Lung (tissue), 12 donors: ENCODE results near the gene COX5B. TPM values are rescaled to one million over a fixed set of nuclear protein-coding genes. Genes with fewer than 3 reads are reported as not detected.

Experiments used
- ATAC-seq: fragments of 200-7000 bp; cut with Tn5 transposase; one replicate; pipeline ENCODE4 v1.9.1; 2020; ENCODE audit warnings: moderate number of reproducible peaks; ENCODE audit not compliant: insufficient read depth, low FRiP score
- DNase-seq, 3 donors: peaks; one replicate each; pipeline ENCODE4 v3.0.0-alpha.2; 2013 to 2017
- H3K27ac ChIP-seq, 2 donors: one replicate each; pipeline ENCODE4 v1.5.1; 2013; ENCODE audit warnings: mild to moderate bottlenecking in 2 of 2, moderate library complexity in 2 of 2, control low read depth in 1 of 2, inconsistent platforms in 1 of 2, low read depth in 1 of 2, low read length in 1 of 2
- H3K27me3 ChIP-seq, 3 donors: one replicate each; pipeline ENCODE4 v1.5.1; 2013; ENCODE audit warnings: low read length in 2 of 3; ENCODE audit not compliant: control insufficient read depth in 3 of 3, insufficient read depth in 3 of 3
- H3K36me3 ChIP-seq, 4 donors: one replicate each; pipeline ENCODE4 v1.5.1; 2013; ENCODE audit warnings: low read length in 4 of 4, mild to moderate bottlenecking in 1 of 4, moderate library complexity in 1 of 4; ENCODE audit not compliant: control insufficient read depth in 4 of 4, insufficient read depth in 4 of 4
- H3K4me1 ChIP-seq, 5 donors: one replicate each; pipeline ENCODE4 v1.5.1; 2013; ENCODE audit warnings: low read length in 5 of 5, mild to moderate bottlenecking in 2 of 5, moderate library complexity in 1 of 5; ENCODE audit not compliant: control insufficient read depth in 5 of 5, insufficient read depth in 5 of 5
- H3K4me3 ChIP-seq: one replicate; pipeline ENCODE4 v1.5.1; 2013; ENCODE audit warnings: mild to moderate bottlenecking, control low read depth, moderate library complexity
- H3K9ac ChIP-seq, 2 donors: one replicate each; pipeline ENCODE4 v1.5.1; 2013; ENCODE audit warnings: low read length in 2 of 2, control low read depth in 1 of 2; ENCODE audit not compliant: insufficient read depth in 1 of 2
- H3K9me3 ChIP-seq, 4 donors: one replicate each; pipeline ENCODE4 v1.5.1; 2013; ENCODE audit warnings: low read length in 3 of 4, mild to moderate bottlenecking in 1 of 4, moderate library complexity in 1 of 4; ENCODE audit not compliant: control insufficient read depth in 4 of 4, insufficient read depth in 3 of 4
- CTCF ChIP-seq: IDR thresholded peaks from 2 replicates; pipeline ENCODE4 v1.5.1; 2012; ENCODE audit warnings: mild to moderate bottlenecking; ENCODE audit errors: control extremely low read depth, extremely low read depth
- WGBS, 2 donors: extraction: QIAGEN DNeasy Blood & Tissue Kit; methylation state at CpG; one replicate each; pipeline ENCODE4 v1.1.7; 2013; 5-methylcytosine and 5-hydroxymethylcytosine counted together
- polyA plus RNA-seq, 2 donors: library from polyadenylated mRNA; stranded (reverse); fragments of 200-250 nt; gene quantifications; one replicate each; pipeline ENCODE4 v1.2.1, GENCODE V29; 2013
- total RNA-seq, 2 donors: library from RNA; depleted of rRNA in 1 of 2; stranded (reverse); fragments of >200 nt in 1 of 2; gene quantifications; one replicate each; pipeline ENCODE4 v1.2.1, GENCODE V29; 2014 to 2021
- donor health status: control.
- donor health status: control.
- donor health status: Bipolar disorder and iron deficiency.
- donor health status: healthy.
- donor health status: DM: yes; HTN: yes; CAD: no.

The COX5B gene
- total and polyA plus RNA-seq, 4 donors = 104 to 593 (median 232) TPM

DNA sequence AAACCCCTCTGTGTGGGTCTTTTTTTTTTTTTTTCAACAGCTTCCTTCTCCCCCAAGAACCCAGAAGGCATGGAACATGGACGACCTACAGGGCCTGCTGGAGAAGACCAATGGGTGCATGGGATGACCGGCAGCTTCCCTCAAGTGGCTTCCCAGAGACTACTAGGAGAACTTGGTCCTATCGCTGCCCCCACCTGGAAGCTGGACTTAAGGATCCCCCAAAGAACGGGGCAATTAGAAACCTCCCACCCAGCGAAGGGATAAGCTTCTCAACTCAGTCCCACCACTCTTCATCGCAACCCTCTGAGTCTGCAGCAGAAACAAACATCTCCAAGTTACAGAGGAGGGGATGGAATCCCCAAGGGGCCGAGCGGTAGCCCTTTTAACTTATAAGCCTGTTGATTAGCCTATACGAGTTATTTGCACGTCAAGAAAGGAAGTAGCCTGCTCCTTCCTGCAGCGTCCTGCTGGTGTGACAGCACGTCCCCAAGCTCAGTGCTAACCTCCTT, 16.6 kb downstream of the COX5B start:
- Histone ChIP-seq H3K27ac (peak overlapping the region; percentile 96 to 99), H3K4me1 (peaks cover 3 to 12% (median 7%) of the 10 kb centered on the region in 5 donors), H3K9ac (peak overlapping the region; percentile 42 to 43), H3K27me3 (no peaks in the 10 kb centered on the region), H3K36me3 (peaks cover 0 to 25% (median 8%) of the 10 kb centered on the region in 4 donors), H3K9me3 (no peaks in the 10 kb centered on the region), H3K4me3 (peak overlapping the region; percentile 22)
- TF ChIP-seq CTCF = no peak
- no peak for DNase-seq
- WGBS, 2 donors = 29 to 38% methylated on average over 12 of the region's 12 CpGs
- no peak for ATAC-seq

DNA sequence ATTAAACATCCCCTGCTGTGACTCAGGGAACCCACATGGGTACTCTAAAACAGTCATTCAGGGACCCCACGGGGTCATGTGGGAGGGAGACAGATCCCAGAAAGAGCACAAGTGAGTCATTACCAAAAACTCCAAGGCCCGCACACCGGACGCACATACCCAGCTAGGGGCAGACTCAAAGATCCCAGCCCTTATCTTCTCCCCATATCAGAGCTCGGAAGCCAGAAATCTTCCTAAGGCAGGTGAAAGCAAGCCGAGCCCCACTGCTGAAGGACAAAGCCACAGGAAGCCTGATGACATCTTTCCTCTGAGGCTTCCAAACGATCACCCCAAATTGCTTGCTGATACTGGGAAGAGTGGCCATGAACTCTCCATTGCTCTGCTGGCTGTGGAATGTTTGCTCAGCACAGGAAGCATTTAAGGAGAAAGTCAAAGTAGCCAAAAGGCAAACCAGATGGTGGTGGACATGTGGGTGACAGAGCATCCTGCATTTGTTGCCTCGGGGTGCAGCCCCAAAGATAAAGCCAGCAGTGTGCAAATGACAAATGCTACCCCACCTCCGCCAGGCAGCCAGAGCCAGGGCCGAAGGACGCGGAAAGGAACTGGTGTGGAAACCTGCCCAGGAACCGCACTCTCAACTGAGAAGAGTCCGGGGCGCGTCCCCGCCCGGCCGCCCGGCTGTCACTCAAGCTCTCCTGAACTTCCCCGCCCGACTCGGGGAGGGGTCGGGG, 17.2 kb downstream of the COX5B start:
- DNase-seq = peak; percentile 76 to 79 (median 77)
- peak overlapping the region; percentile 76 for H3K4me3 ChIP-seq
- no peaks in the 10 kb centered on the region for H3K27me3 ChIP-seq
- no peaks in the 10 kb centered on the region for H3K9me3 ChIP-seq
- H3K27ac ChIP-seq = peak overlapping the region; percentile 96 to 99
- peak; percentile 12 for ATAC-seq
- 1% methylated on average over 22 to 24 of the region's 24 CpGs for WGBS, 2 donors
- peaks cover 3 to 12% (median 7%) of the 10 kb centered on the region in 5 donors for H3K4me1 ChIP-seq
- peak overlapping the region; percentile 42 to 43 for H3K9ac ChIP-seq
- no peak for TF ChIP-seq CTCF
- H3K36me3 ChIP-seq = peaks cover 0 to 20% (median 8%) of the 10 kb centered on the region in 4 donors

DNA sequence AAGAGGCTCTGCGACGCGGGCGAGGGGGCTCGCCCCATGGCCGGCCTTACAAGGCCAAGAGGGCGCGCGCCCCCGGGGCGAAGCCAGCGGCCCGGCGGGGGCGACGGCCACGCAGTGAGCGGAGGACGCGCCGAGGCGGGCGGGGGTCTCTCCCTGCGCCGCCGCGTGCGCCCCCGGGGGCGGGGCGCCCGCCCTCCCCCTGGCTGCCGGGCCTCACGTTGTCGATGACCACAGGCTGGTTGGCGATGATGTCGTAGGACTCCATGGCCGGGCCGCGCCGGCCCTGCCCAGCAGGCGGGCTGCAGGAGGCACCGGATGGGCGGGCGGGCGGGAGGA, 17.7 kb downstream of the COX5B start:
- no peak for DNase-seq
- peaks cover 3 to 12% (median 7%) of the 10 kb centered on the region in 5 donors for H3K4me1 ChIP-seq
- 1% methylated on average over 36 to 46 of the region's 46 CpGs for WGBS, 2 donors
- peak overlapping the region; percentile 96 to 99 for H3K27ac ChIP-seq
- peak overlapping the region; percentile 76 for H3K4me3 ChIP-seq
- H3K27me3 ChIP-seq = no peaks in the 10 kb centered on the region
- no peak for TF ChIP-seq CTCF
- H3K9me3 ChIP-seq = no peaks in the 10 kb centered on the region
- ATAC-seq = no peak
- H3K36me3 ChIP-seq = peaks cover 0 to 15% (median 3%) of the 10 kb centered on the region in 4 donors
- H3K9ac ChIP-seq = peak overlapping the region in 1 of 2 donors; percentile 42
